GM12878 (cell line): ENCODE results near the gene LOX. TPM values are rescaled to one million over a fixed set of nuclear protein-coding genes. Genes with fewer than 3 reads are reported as not detected.
A peak's percentile ranks its signal among the peaks of the same experiment; 100 is the strongest.

ENCODE experiments used
- ATAC-seq: fragments of 200-7000 bp; cut with Tn5 transposase; 3 replicates; pipeline ENCODE4 v1.9.1; 2020; ENCODE audit warnings: mild to moderate bottlenecking, moderate library complexity
- BruUV-seq: library from RNA; stranded (reverse); fragments of 400-500 nt; replicated peaks from 2 replicates; lab custom pipeline; 2021; lab: Mats Ljungman, UMichigan
- CTCF ChIA-PET: fragments of 300-600 bp; sonication (Branson Sonifier 250); formaldehyde crosslinking; extraction: SDS; loops from one replicate; lab custom pipeline; 2021; ENCODE audit warnings: inconsistent platforms; lab: Yijun Ruan, JAX
- POLR2A ChIA-PET: fragments of 350-600 bp; formaldehyde crosslinking; extraction: SDS; loops from one replicate; lab custom pipeline; 2021; ENCODE audit warnings: inconsistent platforms; lab: Charles Lee
- RAD21 ChIA-PET: fragments of 300-600 bp; sonication (Branson Sonifier 250); formaldehyde crosslinking; loops from one replicate; lab custom pipeline; 2023; ENCODE audit warnings: antibody characterized with exemption; ENCODE audit not compliant: unreplicated experiment; lab: Charles Lee
- SMC1A ChIA-PET: fragments of 300-600 bp; sonication (Branson Sonifier 250); formaldehyde crosslinking; loops from one replicate; lab custom pipeline; 2023; ENCODE audit not compliant: unreplicated experiment, uncharacterized antibody; lab: Charles Lee
- DNase-seq: peaks from one replicate; pipeline ENCODE4 v3.0.0-alpha.2; 2011; ENCODE audit warnings: low read depth, low spot score
- FAIRE-seq: peaks from 3 replicates; lab custom pipeline; 2011; peaks lifted over from hg19 to GRCh38; lab: Jason Lieb, UNC
- H2AFZ ChIP-seq: 2 replicates; pipeline ENCODE4 v1.6.0; 2011; ENCODE audit warnings: low read depth, low read length, control low read depth; ENCODE audit not compliant: control insufficient read depth
- H3K27ac ChIP-seq: 2 replicates; pipeline ENCODE4 v1.5.1; 2011; ENCODE audit warnings: control low read depth; ENCODE audit not compliant: control insufficient read depth, insufficient read depth
- H3K27me3 ChIP-seq, 2 experiments: replicated peaks in 1 of 2; 2 replicates each; pipeline versions ENCODE4 v1.6.0 to v1.6.1; 2011; ENCODE audit warnings: low read length in 1 of 2; ENCODE audit not compliant: control insufficient read depth in 2 of 2, insufficient read depth in 2 of 2
- H3K36me3 ChIP-seq, 2 experiments: 2 replicates each; pipeline ENCODE4 v1.5.1; 2011; ENCODE audit warnings: low read length in 1 of 2; ENCODE audit not compliant: control insufficient read depth in 2 of 2, insufficient read depth in 2 of 2
- H3K4me1 ChIP-seq: 2 replicates; pipeline ENCODE4 v1.6.1; 2011; ENCODE audit warnings: mild to moderate bottlenecking, low read length, moderate library complexity, mixed read lengths; ENCODE audit not compliant: control insufficient read depth, insufficient read depth
- H3K4me2 ChIP-seq: 2 replicates; pipeline ENCODE4 v1.6.0; 2011; ENCODE audit warnings: control low read depth; ENCODE audit not compliant: control insufficient read depth, insufficient read depth
- H3K4me3 ChIP-seq: fragments of 200-600 bp; sonication (generic); 2 replicates; pipeline ENCODE4 v1.5.1; 2016
- H3K79me2 ChIP-seq: 2 replicates; pipeline ENCODE4 v1.6.0; 2011; ENCODE audit warnings: low read length; ENCODE audit not compliant: control insufficient read depth, insufficient read depth
- H3K9ac ChIP-seq: 2 replicates; pipeline ENCODE4 v1.8.0; 2011; ENCODE audit warnings: low read length, control low read depth, mixed read lengths; ENCODE audit not compliant: control insufficient read depth, insufficient read depth
- H3K9me3 ChIP-seq: replicated peaks from 3 replicates; pipeline ENCODE4 v1.5.1; 2011; ENCODE audit warnings: mild to moderate bottlenecking, low read length; ENCODE audit not compliant: control insufficient read depth, insufficient read depth
- H4K20me1 ChIP-seq: 2 replicates; pipeline ENCODE4 v1.6.0; 2011; ENCODE audit not compliant: control insufficient read depth, insufficient read depth
- CTCF ChIP-seq, 3 experiments: IDR thresholded peaks in 2 of 3; conservative IDR thresholded peaks in 1 of 3; 2 replicates each; pipeline ENCODE4 v1.5.1; 2011; ENCODE audit warnings: low read depth in 3 of 3, low read length in 3 of 3, mild to moderate bottlenecking in 3 of 3, control low read depth in 2 of 3, moderate library complexity in 2 of 3, inconsistent platforms in 1 of 3, mixed read lengths in 1 of 3; ENCODE audit not compliant: control insufficient read depth in 2 of 3, insufficient read depth in 1 of 3; ENCODE audit errors: extremely low read depth in 1 of 3
- GABPA ChIP-seq: IDR thresholded peaks from 2 replicates; pipeline ENCODE4 v1.6.1; 2014; ENCODE audit warnings: antibody characterized with exemption, low read depth, mild to moderate bottlenecking, inconsistent platforms
- RAD21 ChIP-seq: IDR thresholded peaks from 2 replicates; pipeline ENCODE4 v1.6.1; 2011; ENCODE audit warnings: mild to moderate bottlenecking, low read depth, low read length, moderate library complexity; ENCODE audit not compliant: insufficient read depth
- WGBS: methylation state at CpG from one replicate; pipeline ENCODE4 v1.1.6; 2016; ENCODE audit warnings: low lambda C conversion rate; ENCODE audit not compliant: insufficient replicate concordance, insufficient coverage; ENCODE audit errors: missing lambda C conversion rate; 5-methylcytosine and 5-hydroxymethylcytosine counted together
- in situ Hi-C: fragments of 300-500 bp; cut with MboI; formaldehyde crosslinking; loops from 9 replicates; pipeline ENCODE4 v1.14.3; 2018; ENCODE audit warnings: mixed read lengths
- intact Hi-C: fragments of 100-400 bp; cut with micrococcal nuclease; formaldehyde crosslinking; loops from one replicate; pipeline ENCODE4 v1.14.2; 2022; ENCODE audit not compliant: unreplicated experiment
- polyA plus RNA-seq, 11 experiments: library from polyadenylated mRNA; depleted of rRNA in 4 of 11; unstranded in 6 of 11; stranded (reverse) in 5 of 11; fragments of >200 nt; fragmentation: Nextera tagmentation in 4 of 11; fragmentation: Illumina TruSeq in 1 of 11; extraction: Ambion mirVana in 4 of 11; extraction: Trizol in 1 of 11; gene quantifications; 1 replicate in 1 of 11; 2 replicates in 10 of 11; pipeline versions ENCODE4 v1.2.1 to v1.2.3, GENCODE V29; 2011 to 2016; ENCODE audit warnings: inconsistent platforms in 2 of 11, missing spikeins in 2 of 11, low read depth in 1 of 11
- total RNA-seq, 4 experiments: library from RNA; depleted of rRNA in 3 of 4; stranded (reverse); fragments of >200 nt in 3 of 4; fragmentation: Illumina TruSeq in 1 of 4; extraction: Trizol in 1 of 4; gene quantifications; 2 replicates each; pipeline versions ENCODE4 v1.2.1 to v1.2.3, GENCODE V29; 2013 to 2021
- TF ChIP-seq, protein P1 (sequence below): IDR thresholded peaks from 2 replicates; pipeline ENCODE4 v1.6.1; 2012; ENCODE audit warnings: improper control_type of control experiment, low read depth, low read length; ENCODE audit not compliant: insufficient replicate concordance

The LOX gene
- total and polyA plus RNA-seq, 10 of the 15 experiments (the other 5 are each of a cell fraction or from before 2014, with no cell fraction given): 0.03 to 0.69 (median 0.07) TPM; not detected in 1

DNA sequence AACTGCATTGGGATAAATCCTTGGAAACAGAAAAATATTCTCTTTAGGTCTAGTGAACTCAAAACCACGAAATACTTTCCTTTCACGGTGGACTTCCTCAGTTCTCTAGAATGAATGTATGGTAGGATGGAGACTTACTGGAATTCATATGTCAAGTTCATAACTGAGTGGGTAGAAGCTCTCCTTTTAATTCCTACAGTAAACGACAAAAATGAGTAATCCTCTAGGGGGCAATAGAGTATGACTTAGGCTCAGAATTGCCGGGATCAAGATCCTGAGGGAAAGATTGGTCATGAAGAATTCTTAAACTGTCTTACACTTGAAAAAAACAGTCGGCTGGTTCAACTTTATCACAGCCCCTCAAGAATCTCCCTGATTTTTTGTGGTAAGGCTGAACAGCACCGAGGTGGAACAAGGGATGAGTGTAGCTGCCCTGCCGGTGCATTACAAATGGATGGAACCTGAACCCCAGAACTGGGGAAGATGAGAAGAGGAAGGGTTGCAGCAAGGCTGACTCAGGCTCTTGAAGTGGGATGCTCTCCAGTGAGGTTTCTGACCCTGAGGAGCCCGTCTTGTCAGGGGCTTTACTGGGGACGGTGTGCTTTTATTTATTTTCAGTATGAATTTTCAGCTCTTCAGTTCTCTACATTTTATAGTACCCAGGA is 14.0 kb upstream of the LOX start:
- no peak overlapping the region for H2AFZ ChIP-seq

More for the DNA sequence above, 14.0 kb upstream of the LOX start:
- Histone ChIP-seq H3K9me3 (no peaks in the 10 kb centered on the region), H3K9ac (no peak overlapping the region), H4K20me1 (no peaks in the 10 kb centered on the region), H3K27ac (no peak overlapping the region), H3K27me3 (0 out of 4 replicates have a peak, but pooled peaks cover 0 to 2% of the 10 kb centered on the region in 2 experiments), H3K36me3 (no peaks in the 10 kb centered on the region), H3K4me1 (no peaks in the 10 kb centered on the region), H3K4me3 (no peak overlapping the region), H3K79me2 (no peaks in the 10 kb centered on the region), H3K4me2 (no peak overlapping the region)
- ChIA-PET CTCF (interaction anchor here (0.6 to 1.2 kb wide), 4 partner anchors 10 to 812 kb away, joined by 3 to 4 read pairs (median 4); no protein-coding TSS in a partner anchor), RAD21 (interaction anchor here (1.6 kb wide), 1 partner anchor 10 kb away, joined by 3 read pairs; no protein-coding TSS in a partner anchor), SMC1A (no interaction called here), POLR2A (no interaction called here)
- FAIRE-seq: no peak
- DNase-seq: no peak
- intact Hi-C loops (no loop called here), in situ Hi-C loops (no loop called here)
- WGBS: 37% methylated on average over 9 of the region's 9 CpGs
- no TSS peak for BruUV-seq
- peak in 2 of 3 experiments; percentile 16 to 25; a peak in 3 of 6 replicates for TF ChIP-seq CTCF (IDR thresholded peaks at IDR 0.05 in 2 of 3, conservative IDR thresholded peaks at IDR 0.05 in 1 of 3; ENCODE audit: control insufficient read depth in 2 of 3, extremely low read depth in 1 of 3, insufficient read depth in 1 of 3, low read depth in 3 of 3, low read length in 3 of 3)
- peak; percentile 29 for TF ChIP-seq RAD21
- TF ChIP-seq GABPA: no peak
- TF ChIP-seq, protein P1, sequence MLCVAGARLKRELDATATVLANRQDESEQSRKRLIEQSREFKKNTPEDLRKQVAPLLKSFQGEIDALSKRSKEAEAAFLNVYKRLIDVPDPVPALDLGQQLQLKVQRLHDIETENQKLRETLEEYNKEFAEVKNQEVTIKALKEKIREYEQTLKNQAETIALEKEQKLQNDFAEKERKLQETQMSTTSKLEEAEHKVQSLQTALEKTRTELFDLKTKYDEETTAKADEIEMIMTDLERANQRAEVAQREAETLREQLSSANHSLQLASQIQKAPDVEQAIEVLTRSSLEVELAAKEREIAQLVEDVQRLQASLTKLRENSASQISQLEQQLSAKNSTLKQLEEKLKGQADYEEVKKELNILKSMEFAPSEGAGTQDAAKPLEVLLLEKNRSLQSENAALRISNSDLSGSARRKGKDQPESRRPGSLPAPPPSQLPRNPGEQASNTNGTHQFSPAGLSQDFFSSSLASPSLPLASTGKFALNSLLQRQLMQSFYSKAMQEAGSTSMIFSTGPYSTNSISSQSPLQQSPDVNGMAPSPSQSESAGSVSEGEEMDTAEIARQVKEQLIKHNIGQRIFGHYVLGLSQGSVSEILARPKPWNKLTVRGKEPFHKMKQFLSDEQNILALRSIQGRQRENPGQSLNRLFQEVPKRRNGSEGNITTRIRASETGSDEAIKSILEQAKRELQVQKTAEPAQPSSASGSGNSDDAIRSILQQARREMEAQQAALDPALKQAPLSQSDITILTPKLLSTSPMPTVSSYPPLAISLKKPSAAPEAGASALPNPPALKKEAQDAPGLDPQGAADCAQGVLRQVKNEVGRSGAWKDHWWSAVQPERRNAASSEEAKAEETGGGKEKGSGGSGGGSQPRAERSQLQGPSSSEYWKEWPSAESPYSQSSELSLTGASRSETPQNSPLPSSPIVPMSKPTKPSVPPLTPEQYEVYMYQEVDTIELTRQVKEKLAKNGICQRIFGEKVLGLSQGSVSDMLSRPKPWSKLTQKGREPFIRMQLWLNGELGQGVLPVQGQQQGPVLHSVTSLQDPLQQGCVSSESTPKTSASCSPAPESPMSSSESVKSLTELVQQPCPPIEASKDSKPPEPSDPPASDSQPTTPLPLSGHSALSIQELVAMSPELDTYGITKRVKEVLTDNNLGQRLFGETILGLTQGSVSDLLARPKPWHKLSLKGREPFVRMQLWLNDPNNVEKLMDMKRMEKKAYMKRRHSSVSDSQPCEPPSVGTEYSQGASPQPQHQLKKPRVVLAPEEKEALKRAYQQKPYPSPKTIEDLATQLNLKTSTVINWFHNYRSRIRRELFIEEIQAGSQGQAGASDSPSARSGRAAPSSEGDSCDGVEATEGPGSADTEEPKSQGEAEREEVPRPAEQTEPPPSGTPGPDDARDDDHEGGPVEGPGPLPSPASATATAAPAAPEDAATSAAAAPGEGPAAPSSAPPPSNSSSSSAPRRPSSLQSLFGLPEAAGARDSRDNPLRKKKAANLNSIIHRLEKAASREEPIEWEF: no peak
- ATAC-seq: no peak
